ENCODE measurements around the gene ANKRD62.

DNA sequence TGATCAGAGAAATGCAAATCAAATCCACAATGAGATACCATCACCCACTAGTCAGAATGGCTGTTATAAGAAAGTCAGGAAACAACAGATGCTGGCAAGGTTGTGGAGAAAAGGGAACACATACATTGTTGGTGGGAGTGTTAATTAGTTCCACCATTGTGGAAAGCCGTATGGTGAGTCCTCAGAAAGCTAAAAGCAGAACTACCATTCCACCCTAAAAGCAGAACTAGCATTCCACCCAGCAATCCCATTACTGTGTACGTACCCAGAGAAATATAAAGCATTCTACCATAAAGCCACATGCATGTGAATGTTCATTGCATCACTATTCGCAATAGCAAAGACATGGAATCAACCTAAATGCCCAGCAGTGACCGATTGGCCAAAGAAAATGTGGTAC is 60.7 kb downstream of the ANKRD62 start:
- TF ChIP-seq, protein P1, sequence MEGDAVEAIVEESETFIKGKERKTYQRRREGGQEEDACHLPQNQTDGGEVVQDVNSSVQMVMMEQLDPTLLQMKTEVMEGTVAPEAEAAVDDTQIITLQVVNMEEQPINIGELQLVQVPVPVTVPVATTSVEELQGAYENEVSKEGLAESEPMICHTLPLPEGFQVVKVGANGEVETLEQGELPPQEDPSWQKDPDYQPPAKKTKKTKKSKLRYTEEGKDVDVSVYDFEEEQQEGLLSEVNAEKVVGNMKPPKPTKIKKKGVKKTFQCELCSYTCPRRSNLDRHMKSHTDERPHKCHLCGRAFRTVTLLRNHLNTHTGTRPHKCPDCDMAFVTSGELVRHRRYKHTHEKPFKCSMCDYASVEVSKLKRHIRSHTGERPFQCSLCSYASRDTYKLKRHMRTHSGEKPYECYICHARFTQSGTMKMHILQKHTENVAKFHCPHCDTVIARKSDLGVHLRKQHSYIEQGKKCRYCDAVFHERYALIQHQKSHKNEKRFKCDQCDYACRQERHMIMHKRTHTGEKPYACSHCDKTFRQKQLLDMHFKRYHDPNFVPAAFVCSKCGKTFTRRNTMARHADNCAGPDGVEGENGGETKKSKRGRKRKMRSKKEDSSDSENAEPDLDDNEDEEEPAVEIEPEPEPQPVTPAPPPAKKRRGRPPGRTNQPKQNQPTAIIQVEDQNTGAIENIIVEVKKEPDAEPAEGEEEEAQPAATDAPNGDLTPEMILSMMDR (IDR thresholded peaks at IDR 0.05; ENCODE audit: low read depth, low read length, missing input control): no peak
- TF ChIP-seq, protein P2, sequence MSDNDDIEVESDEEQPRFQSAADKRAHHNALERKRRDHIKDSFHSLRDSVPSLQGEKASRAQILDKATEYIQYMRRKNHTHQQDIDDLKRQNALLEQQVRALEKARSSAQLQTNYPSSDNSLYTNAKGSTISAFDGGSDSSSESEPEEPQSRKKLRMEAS (IDR thresholded peaks at IDR 0.05): no peak
- TF ChIP-seq RXRA (IDR thresholded peaks at IDR 0.05) (no peak), EGR1 (IDR thresholded peaks at IDR 0.05; ENCODE audit: low read depth in 2 of 2) (no peak), YY1 (IDR thresholded peaks at IDR 0.05) (no peak), TAF1 (conservative IDR thresholded peaks at IDR 0.05) (no peak), RAD21 (IDR thresholded peaks at IDR 0.05) (no peak), GABPA (IDR thresholded peaks at IDR 0.05 in 1 of 2, conservative IDR thresholded peaks at IDR 0.05 in 1 of 2) (no peak), SP1 (IDR thresholded peaks at IDR 0.05) (no peak), JUND (IDR thresholded peaks at IDR 0.05) (no peak)
- TF ChIP-seq, protein P3, sequence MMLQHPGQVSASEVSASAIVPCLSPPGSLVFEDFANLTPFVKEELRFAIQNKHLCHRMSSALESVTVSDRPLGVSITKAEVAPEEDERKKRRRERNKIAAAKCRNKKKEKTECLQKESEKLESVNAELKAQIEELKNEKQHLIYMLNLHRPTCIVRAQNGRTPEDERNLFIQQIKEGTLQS (IDR thresholded peaks at IDR 0.05): no peak
- TF ChIP-seq, protein P4, sequence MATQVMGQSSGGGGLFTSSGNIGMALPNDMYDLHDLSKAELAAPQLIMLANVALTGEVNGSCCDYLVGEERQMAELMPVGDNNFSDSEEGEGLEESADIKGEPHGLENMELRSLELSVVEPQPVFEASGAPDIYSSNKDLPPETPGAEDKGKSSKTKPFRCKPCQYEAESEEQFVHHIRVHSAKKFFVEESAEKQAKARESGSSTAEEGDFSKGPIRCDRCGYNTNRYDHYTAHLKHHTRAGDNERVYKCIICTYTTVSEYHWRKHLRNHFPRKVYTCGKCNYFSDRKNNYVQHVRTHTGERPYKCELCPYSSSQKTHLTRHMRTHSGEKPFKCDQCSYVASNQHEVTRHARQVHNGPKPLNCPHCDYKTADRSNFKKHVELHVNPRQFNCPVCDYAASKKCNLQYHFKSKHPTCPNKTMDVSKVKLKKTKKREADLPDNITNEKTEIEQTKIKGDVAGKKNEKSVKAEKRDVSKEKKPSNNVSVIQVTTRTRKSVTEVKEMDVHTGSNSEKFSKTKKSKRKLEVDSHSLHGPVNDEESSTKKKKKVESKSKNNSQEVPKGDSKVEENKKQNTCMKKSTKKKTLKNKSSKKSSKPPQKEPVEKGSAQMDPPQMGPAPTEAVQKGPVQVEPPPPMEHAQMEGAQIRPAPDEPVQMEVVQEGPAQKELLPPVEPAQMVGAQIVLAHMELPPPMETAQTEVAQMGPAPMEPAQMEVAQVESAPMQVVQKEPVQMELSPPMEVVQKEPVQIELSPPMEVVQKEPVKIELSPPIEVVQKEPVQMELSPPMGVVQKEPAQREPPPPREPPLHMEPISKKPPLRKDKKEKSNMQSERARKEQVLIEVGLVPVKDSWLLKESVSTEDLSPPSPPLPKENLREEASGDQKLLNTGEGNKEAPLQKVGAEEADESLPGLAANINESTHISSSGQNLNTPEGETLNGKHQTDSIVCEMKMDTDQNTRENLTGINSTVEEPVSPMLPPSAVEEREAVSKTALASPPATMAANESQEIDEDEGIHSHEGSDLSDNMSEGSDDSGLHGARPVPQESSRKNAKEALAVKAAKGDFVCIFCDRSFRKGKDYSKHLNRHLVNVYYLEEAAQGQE (IDR thresholded peaks at IDR 0.05): no peak
- TF ChIP-seq, protein P5, sequence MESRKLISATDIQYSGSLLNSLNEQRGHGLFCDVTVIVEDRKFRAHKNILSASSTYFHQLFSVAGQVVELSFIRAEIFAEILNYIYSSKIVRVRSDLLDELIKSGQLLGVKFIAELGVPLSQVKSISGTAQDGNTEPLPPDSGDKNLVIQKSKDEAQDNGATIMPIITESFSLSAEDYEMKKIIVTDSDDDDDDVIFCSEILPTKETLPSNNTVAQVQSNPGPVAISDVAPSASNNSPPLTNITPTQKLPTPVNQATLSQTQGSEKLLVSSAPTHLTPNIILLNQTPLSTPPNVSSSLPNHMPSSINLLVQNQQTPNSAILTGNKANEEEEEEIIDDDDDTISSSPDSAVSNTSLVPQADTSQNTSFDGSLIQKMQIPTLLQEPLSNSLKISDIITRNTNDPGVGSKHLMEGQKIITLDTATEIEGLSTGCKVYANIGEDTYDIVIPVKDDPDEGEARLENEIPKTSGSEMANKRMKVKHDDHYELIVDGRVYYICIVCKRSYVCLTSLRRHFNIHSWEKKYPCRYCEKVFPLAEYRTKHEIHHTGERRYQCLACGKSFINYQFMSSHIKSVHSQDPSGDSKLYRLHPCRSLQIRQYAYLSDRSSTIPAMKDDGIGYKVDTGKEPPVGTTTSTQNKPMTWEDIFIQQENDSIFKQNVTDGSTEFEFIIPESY (IDR thresholded peaks at IDR 0.05): no peak
